MM.1S (cell line): ENCODE data around the gene LIPI.

ENCODE experiments used
- DNase-seq: peaks from one replicate; pipeline ENCODE4 v3.0.0-alpha.2; 2015
- H2AFZ ChIP-seq: fragments of 300-600 bp; sonication (generic); 2 replicates; pipeline ENCODE4 v1.6.0; 2016; ENCODE audit warnings: antibody characterized with exemption, low read length
- H3F3A ChIP-seq: fragments of 300-600 bp; sonication (generic); 2 replicates; pipeline ENCODE4 v1.6.1; 2016; ENCODE audit warnings: mild to moderate bottlenecking, antibody characterized with exemption, low read length, moderate library complexity, mixed read lengths; ENCODE audit not compliant: insufficient read depth
- H3K27ac ChIP-seq: fragments of 300-600 bp; sonication (generic); 2 replicates; pipeline ENCODE4 v1.5.1; 2016; ENCODE audit warnings: mild to moderate bottlenecking, low read length
- H3K27me3 ChIP-seq: fragments of 300-600 bp; sonication (generic); replicated peaks from 2 replicates; pipeline ENCODE4 v1.6.0; 2016; ENCODE audit warnings: low read length; ENCODE audit not compliant: insufficient read depth
- H3K36me3 ChIP-seq: fragments of 300-600 bp; sonication (generic); replicated peaks from 2 replicates; pipeline ENCODE4 v1.6.1; 2016; ENCODE audit warnings: mild to moderate bottlenecking, low read length, mixed read lengths; ENCODE audit not compliant: insufficient read depth
- H3K4me1 ChIP-seq: fragments of 300-600 bp; sonication (generic); 2 replicates; pipeline ENCODE4 v1.6.1; 2016; ENCODE audit warnings: low read length, mixed read lengths
- H3K4me2 ChIP-seq: fragments of 300-600 bp; sonication (generic); 2 replicates; pipeline ENCODE4 v1.6.0; 2016; ENCODE audit warnings: low read depth, low read length
- H3K4me3 ChIP-seq: fragments of 300-600 bp; sonication (generic); 2 replicates; pipeline ENCODE4 v1.5.1; 2016; ENCODE audit warnings: low read length, mixed read lengths
- H3K79me2 ChIP-seq: fragments of 300-600 bp; sonication (generic); 2 replicates; pipeline ENCODE4 v1.6.1; 2016; ENCODE audit warnings: mixed run types, low read length, mixed read lengths
- H3K9ac ChIP-seq: fragments of 300-600 bp; sonication (generic); 2 replicates; pipeline ENCODE4 v1.6.1; 2016; ENCODE audit warnings: low read length, mixed read lengths
- H3K9me2 ChIP-seq: fragments of 300-600 bp; sonication (generic); replicated peaks from 2 replicates; pipeline ENCODE4 v1.6.1; 2016; ENCODE audit warnings: mild to moderate bottlenecking, low read length, mixed read lengths; ENCODE audit not compliant: insufficient read depth
- H3K9me3 ChIP-seq: fragments of 300-600 bp; sonication (generic); replicated peaks from 2 replicates; pipeline ENCODE4 v1.6.1; 2016; ENCODE audit warnings: mild to moderate bottlenecking, low read length, mixed read lengths; ENCODE audit not compliant: insufficient read depth
- H4K20me1 ChIP-seq: fragments of 300-600 bp; sonication (generic); 2 replicates; pipeline ENCODE4 v1.6.1; 2016; ENCODE audit warnings: mild to moderate bottlenecking, low read length, moderate library complexity, mixed read lengths; ENCODE audit not compliant: insufficient read depth
- CTCF ChIP-seq: fragments of 300-600 bp; sonication (generic); IDR thresholded peaks from 2 replicates; pipeline ENCODE4 v1.5.1; 2016; ENCODE audit warnings: antibody characterized with exemption, low read length, mixed read lengths
- EZH2 ChIP-seq: fragments of 300-600 bp; sonication (generic); optimal IDR thresholded peaks from 2 replicates; pipeline ENCODE3; 2017; ENCODE audit warnings: low read depth, mild to moderate bottlenecking, antibody characterized with exemption, low read length, mixed read lengths
- EZH2phosphoT487 ChIP-seq: fragments of 300-600 bp; sonication (generic); IDR thresholded peaks from 2 replicates; pipeline ENCODE4 v1.6.1; 2018; ENCODE audit warnings: antibody characterized with exemption, low read length

Gene LIPI

GRCh38 chr21:14080764-14081096 is 130.0 kb downstream of the LIPI start:
- Histone ChIP-seq H3K4me2 (no peak overlapping the region), H3K9ac (no peak overlapping the region), H3K4me1 (no peaks in the 10 kb centered on the region), H3K9me2 (no peaks in the 10 kb centered on the region), H4K20me1 (no peaks in the 10 kb centered on the region), H3K27ac (no peak overlapping the region), H3K9me3 (no peaks in the 10 kb centered on the region; the same call in 1 of the 2 replicates), H2AFZ (no peak overlapping the region), H3K4me3 (no peak overlapping the region), H3K27me3 (no peaks in the 10 kb centered on the region), H3K79me2 (no peaks in the 10 kb centered on the region), H3K36me3 (no peaks in the 10 kb centered on the region), H3F3A (no peaks in the 10 kb centered on the region)
- TF ChIP-seq EZH2phosphoT487 (no peak), CTCF (no peak), EZH2 (no peak)
- no peak for DNase-seq

- DNase-seq = no peak
- Histone ChIP-seq H3K27ac (no peak overlapping the region), H3K9me2 (no peaks in the 10 kb centered on the region), H2AFZ (no peak overlapping the region), H3K4me2 (no peak overlapping the region), H3K79me2 (no peaks in the 10 kb centered on the region), H3K27me3 (no peaks in the 10 kb centered on the region), H3K9ac (no peak overlapping the region), H3K36me3 (no peaks in the 10 kb centered on the region), H3K4me1 (no peaks in the 10 kb centered on the region), H3K4me3 (no peak overlapping the region), H3F3A (no peaks in the 10 kb centered on the region), H3K9me3 (no peaks in the 10 kb centered on the region; the same call in 1 of the 2 replicates), H4K20me1 (no peaks in the 10 kb centered on the region)
- TF ChIP-seq EZH2phosphoT487 (no peak), EZH2 (no peak), CTCF (no peak)
Measured at GRCh38 chr21:14080040-14080763, 130.6 kb downstream of the LIPI start.

- TF ChIP-seq EZH2 = no peak
- TF ChIP-seq EZH2phosphoT487 = no peak
- no peak for TF ChIP-seq CTCF
- Histone ChIP-seq H3K4me3 (no peak overlapping the region), H3K9me3 (no peaks in the 10 kb centered on the region; the same call in 1 of the 2 replicates), H3K4me1 (no peaks in the 10 kb centered on the region), H3F3A (no peaks in the 10 kb centered on the region), H2AFZ (no peak overlapping the region), H4K20me1 (no peaks in the 10 kb centered on the region), H3K36me3 (no peaks in the 10 kb centered on the region), H3K9ac (no peak overlapping the region), H3K79me2 (no peaks in the 10 kb centered on the region), H3K4me2 (no peak overlapping the region), H3K9me2 (no peaks in the 10 kb centered on the region), H3K27ac (no peak overlapping the region), H3K27me3 (no peaks in the 10 kb centered on the region)
- DNase-seq = no peak
Measured at GRCh38 chr21:14078746-14079375, 131.9 kb downstream of the LIPI start.
